GM18907 (cell line): ENCODE measurements around the gene CECR2.
"Not testable (repeated sequence)": the region's sequence is repeated elsewhere in the genome, so short reads cannot be mapped to it uniquely, and the experiment has no call there.

Experiments
- ATAC-seq: cut with Tn5 transposase; IDR thresholded peaks from one replicate; pipeline ENCODE4 v1.9.1; 2021; ENCODE audit warnings: mild to moderate bottlenecking, moderate library complexity; ENCODE audit not compliant: unreplicated experiment

Gene CECR2

DNA sequence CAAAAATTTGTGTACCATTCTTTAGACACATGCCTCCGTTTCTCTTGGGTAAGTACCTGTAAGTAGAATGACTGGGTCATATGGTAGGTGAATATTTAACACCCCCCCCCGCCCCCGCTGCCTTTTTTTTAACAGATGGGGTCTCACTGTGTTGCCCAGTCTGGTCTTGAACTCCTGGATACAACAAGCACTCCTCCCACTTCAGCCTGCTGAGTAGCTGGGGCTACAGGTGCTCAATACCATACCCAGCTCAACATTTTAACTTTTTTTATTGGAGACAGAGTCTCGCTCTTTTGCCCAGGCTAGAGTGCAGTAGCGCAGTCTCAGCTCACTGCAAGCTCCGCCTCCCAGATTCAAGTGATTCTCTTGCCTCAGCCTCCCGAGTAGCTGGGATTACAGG is 32.5 kb downstream of the CECR2 start:
- ATAC-seq, result no peak

DNA sequence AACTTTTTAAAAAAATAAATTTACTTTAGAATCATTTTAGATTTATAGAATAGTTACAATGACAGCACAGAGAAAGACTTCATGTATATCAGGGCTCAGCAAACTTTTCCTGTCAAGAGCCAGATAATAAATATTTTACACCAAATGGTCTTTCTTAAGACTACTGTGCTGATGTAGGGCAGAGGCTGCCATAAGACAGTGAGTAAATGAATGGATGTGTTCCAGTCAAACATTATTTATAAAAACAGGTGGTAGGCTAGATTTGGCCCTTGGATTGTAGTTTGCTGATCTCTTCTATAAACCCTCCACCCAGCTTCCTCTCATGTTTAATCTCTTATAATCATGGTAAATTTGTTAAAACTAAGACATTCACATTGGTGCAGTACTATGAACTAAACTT is 33.0 kb downstream of the CECR2 start:
- no peak for ATAC-seq

DNA sequence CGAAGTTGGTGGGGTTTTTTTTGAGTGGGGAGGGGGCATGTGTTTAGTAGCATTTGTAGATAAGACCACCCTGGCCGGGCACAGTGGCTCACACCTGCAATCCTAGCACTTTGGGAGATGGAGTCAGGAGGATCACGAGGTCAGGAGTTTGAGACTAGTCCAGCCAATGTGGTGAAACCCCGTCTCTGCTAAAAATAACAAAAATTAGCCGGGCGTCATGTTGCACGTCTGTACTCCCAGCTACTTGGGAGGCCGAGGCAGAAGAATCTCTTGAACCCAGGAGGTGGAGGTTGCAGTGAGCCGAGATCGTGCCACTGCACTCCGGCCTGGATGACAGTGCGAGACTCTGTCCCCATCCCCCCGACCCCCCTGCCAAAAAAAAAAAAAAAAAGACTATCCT is 34.6 kb downstream of the CECR2 start:
- ATAC-seq, result no peak

DNA sequence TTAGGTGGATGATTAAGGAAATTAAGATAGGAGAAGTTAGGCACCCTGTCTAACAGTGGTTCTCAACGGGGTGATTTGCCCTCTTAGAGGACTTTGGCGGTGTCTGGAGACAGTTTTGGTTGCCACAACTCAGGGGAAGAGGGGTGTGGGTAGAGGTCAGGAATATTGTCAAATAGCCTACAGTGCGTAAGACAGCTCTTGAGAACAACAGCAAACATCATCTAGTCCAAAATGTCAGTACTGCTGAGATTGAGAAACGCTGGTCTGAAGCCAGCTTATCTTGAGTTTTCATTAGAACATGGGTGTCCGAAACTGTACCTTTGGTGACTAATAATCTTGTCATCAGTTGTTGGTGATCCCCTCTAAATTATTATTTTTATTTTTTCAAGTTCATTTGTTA is 38.4 kb downstream of the CECR2 start:
- no peak for ATAC-seq

DNA sequence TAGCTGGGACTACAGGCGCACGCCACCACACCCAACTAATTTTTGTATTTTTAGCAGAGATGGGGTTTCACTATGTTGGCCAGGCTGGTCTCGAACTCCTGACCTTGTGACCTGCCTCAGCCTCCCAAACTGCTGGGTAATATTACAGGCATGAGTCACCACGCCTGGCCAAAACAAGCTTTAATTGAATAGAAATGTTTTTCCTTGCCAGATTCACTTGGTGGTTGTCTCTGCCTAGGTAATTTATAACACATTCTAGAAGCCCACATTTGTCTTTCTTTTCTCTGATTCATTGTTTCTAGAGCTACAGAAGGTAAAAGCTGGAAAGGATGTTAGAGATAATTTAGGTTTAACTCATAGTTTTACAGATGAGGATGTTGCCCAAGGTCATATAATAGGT is 41.3 kb downstream of the CECR2 start:
- no peak for ATAC-seq

DNA sequence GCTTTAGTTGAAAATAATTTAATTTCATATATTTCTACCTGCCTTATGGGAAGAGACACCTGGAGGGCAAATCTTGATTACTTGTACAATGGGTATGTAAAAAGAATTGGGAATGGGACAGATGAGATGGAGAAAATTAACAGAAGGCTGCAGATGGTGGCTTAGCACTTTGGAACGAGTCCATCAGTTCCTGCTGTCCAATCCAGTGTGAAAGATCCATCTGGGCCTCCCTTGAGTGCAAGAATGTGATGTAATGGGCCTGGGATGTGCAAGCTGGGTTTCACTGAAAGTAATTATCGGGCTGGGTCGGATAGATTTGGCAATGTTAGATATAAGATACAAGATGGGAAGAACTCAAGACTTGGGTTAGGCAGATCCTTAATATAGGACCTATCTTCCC is 42.0 kb downstream of the CECR2 start:
- no peak for ATAC-seq

DNA sequence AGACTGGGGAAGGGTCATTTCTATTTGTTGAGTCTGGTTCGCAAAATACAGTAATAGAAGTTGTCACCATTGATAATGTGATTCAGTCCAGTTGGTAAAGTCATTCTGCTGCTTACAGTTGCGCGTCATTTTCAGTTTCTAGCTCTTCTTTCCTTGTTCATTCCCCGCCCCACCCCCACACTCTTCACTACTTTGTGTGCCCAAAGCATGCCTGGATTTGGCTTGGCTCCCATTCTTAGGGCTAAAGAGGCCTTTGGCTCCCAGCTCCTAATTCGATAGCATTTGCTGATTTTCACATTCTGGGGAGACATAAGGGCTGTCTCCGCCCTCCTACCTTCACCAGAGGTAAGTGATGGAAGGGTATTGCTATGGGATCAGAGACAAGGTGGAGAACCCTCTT is 43.0 kb downstream of the CECR2 start:
- no peak for ATAC-seq

DNA sequence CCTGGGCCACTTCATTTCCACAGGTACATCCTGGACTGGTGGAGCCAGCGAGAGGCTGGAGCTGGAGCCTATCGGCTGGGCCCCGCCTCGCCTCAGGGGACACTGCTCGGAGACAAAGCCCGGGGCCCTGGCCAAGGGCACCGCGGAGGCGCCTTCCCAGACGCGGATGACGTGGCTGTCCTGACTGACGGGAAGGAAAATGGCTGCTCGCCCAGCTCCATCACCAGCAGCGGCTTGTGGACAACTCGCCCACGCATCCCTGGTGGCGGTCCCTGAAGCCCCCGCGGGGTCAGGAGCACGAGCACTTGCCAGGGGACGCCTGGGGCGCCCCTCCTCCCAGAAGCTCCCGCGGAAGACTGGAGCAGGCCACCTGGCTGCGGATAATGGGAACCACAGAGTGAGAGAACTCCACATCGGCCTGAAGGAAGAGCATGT is 49.6 kb downstream of the CECR2 start:
- ATAC-seq, result no peak

DNA sequence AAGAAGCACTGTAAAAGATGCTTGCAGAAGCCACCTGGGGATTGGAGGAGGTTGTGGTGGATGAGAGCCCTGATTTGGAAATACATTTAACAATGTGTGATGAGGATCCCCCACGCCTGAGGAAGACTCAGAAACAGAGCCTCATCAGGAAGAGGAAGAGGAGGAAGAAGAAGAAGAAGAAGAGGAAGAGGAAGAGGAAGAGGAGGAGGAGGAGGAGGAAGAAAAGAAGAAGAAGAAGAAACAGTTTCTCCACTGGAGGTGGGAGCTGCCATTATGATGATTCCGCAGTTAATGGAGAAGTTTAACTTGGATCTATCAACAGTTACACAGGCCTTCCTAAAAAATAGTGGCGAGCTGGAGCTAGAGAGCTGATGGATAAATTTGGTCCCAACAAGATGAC is 50.1 kb downstream of the CECR2 start:
- no peak for ATAC-seq

DNA sequence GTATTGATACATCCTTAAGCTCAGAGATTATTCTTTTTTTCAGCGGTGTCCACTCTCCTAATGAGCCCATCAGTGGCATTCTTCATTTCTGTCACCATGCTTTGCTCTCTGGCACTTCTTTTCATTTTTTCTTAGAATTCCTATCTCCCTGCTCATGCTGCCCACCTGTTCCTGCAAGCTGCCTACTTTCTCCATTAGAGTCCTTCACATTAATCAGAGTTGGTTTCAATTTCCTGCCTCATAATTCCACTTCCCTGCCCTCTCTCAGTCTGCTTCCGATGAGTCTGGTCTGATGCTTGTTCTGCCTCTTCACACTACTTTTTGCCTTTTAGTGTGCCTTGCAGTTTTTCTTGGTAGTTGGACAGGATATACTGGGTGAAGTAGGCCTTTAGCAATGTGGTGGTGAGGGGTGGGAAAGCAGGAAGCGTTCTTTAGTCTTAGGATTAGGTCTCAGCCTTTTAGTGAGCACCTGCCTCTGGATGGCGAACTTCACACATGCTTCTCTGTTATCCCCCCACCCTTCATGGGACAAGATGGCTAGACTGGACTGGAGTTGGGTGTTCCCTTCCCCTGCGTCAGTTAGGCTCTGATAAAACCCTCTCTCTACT is 53.6 kb downstream of the CECR2 start:
- ATAC-seq, result no peak

DNA sequence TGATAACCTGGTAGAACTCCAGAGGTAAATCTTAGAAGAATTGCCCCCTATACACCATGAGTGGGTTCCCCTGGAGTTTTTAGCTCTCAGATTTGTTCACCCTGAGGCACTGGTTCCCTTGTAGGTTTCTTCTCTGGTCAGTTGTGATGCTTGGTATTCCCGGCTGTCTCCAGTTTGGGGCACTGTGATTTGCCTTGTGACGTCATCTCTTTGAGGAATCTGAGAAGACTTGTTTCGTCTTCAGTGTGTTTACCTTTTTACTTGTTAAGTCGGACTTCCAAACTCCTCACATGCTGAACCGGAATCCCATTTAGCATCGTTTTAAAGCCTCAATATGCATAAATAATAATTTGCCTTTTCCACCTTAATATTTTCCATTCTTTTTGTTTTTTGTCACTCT is 54.4 kb downstream of the CECR2 start:
- ATAC-seq, result no peak

DNA sequence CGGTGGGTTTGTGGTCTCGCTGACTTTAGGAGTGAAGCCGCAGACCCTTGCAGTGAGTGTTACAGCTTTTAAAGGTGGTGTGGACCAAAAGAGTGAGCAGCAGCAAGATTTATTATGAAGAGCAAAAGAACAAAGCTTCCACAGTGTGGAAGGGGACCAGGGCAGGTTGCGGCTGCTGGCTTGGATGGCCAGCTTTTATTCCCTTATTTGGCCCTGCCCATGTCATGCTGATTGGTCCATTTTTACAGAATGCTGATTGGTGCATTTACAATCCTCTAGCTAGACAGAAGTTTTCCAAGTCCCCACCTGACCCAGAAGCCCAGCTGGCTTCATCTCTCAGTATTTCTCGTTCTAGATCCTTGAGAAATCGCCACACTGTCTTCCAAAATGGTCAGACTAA is 58.3 kb downstream of the CECR2 start:
- ATAC-seq, result not testable (repeated sequence)

DNA sequence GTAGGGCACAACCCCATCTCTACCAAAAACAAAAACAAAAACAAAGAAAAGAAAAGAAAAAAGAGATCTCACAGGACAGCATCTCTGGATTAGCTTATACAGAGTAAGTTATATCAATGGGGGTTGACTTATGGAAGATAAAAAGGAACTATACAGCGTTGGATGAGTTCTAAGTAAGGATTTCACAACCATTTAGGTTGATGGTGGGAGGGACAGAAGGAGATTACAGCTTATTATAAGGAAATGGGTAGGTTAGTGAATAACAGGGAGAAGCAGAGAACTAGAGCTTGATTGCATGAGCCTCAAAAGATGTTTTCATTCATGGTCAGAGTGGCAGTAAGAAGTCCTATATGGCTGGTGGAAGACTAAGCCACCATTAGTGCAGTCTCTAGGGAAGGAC is 60.3 kb downstream of the CECR2 start:
- no peak for ATAC-seq

DNA sequence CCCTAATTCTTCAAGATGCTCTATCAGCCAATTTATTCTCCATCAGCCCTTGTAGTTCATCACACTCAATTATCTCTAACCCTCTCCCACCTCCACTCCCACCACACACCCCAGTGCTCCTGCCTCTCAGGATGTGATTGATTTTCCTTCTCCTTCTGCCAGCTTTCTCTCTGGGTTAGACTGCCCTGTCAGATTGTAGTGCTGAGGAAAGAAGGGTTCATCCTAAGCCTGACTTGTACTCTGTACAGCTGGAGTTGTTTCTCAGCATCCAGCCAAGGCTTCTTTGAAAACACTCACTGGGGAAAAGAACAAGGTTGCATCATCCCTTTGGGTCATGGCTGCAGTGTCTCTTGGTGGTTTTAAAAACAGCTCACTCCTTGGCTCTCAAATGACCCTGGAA is 61.2 kb downstream of the CECR2 start:
- no peak for ATAC-seq

DNA sequence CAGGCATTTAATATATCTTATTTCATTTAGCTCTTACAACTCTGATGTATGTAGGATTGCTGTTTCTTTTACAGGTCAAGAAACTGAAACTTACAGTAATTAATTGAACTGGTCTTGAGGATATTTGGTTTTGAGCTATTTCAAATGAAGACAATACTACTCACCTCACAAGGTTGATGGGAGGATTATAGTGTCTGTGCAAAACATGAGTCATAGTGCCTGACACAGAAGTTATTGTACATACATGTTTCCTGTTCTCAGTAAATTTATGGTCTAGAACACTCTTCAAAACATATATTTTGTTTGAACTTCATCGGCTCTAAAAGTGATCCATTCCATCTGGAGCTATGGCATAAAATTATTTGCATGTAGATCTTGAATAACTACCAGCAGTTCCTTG is 61.9 kb downstream of the CECR2 start:
- no peak for ATAC-seq

DNA sequence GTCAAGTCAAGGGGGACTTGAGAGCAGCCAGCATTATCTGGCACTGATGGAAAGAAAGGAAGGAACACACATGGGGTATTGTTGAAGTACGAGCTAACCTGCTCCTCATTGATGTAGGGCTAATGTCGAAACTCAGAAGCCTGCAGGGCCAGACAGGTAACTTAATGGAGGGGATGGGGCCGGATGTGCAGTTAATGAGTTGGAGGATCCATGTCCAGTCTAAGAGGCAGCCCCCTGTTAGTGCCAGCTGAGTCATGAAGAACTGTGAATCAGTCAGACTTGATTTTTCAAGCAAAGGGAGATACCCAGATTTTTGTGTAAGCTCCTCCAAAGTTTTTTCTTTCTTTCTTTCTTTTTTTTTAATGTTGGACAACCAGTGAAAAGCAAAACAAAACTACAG is 65.6 kb downstream of the CECR2 start:
- ATAC-seq, result no peak

DNA sequence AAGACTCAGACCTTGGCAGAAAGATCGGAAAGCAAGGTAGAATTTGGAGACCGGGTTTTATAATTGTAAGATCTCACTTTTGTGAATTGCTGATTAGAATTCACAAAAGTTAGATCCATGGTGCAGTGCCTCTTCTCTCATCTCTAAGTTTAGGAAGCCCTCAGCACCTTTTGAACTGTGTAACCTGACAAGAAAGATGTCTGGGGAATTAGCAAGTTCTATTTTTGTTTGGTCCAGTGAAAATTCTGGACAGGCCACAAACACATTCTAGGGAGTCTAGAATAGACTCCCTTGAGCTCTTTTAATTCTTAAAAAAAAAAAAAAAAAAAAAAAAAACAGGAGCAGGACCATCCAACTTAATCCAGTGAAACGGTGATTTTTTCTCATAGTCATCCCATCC is 66.1 kb downstream of the CECR2 start:
- no peak for ATAC-seq

DNA sequence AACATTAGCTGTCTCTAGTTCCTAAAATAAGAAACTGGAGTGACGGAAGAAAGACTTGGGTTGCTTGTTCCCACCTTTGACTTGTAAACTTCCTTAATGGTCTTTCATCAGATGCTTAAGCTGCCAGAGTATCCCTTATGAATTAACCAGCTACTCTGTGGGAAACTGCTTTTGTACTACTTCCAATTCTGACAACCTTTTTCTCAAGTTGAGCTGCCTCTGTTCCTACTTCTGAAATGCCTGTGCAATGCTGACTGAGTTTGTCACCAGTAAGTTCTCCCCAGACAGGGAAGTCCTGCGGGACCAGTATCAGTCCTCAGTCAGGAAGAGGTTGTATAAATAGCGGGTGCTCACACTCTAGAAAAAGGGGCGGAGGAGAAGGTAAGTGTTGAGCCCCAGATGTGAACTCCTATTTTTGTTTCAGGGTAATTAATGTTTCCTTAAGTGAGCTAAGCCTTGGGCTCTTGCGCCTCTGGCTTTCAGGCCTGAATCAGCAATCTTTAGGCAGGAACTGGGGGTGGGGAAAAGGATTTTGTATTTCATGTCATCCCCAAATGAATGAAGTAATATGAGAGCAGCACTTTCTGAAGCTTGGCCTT is 67.2 kb downstream of the CECR2 start:
- ATAC-seq, result peak; percentile 64

DNA sequence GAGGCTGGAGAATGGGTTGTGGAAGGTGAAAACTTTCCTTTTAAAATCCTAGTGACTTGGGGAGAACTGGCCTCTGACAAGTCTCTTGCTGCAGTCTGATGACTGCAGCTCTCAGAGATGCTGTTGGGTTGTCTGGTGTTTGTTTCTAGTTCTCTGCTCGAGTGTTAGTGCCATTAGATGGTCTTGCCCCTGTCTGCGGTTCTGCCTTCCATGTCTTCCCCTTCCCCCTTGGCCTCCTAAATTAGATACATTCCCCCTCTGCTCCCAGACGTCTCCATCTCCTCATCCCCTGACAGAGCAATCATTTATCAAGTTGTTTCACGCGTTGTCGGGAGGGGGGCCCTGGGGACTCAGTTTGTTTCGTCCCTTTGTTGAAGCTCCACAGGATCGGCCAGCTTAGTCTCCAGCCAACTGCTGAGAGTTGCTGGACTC is 67.7 kb downstream of the CECR2 start:
- no peak for ATAC-seq

DNA sequence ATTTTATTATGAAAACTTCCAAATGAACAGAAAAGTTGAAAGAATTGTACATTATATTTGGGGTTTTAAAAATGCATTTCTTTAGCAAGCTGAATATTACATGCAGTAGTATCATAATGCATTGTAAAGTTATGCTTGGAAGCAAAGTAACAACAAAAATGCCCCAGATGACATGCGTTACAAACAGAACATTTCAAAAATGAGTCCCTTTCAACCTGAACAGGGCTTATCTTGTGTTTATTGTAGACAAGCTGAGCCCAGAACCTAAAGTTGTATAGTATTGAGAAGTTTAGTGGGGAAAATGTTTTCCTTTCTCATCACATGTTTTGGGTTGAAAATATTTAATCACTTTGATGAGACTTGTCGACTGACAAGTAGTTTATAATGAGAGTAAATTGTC is 68.8 kb downstream of the CECR2 start:
- no peak for ATAC-seq

DNA sequence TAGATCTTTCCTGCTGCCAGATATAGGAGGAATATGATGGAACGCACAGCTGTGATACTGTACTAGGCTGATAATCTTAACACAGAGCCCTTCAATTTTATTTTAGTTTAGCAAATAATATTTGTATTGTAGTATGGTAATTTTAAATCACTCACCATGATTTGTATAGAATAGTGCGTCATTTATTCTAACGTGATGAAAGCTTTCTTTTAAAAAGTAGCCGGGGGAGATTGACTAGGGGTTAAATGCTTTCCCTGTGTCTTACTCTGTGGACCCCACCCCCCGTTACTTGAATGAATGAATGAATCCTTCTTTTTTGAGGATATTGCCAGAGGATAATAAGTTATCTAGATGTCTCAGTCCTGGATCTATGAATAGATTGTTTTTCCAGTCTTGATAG is 72.1 kb downstream of the CECR2 start:
- ATAC-seq, result no peak

DNA sequence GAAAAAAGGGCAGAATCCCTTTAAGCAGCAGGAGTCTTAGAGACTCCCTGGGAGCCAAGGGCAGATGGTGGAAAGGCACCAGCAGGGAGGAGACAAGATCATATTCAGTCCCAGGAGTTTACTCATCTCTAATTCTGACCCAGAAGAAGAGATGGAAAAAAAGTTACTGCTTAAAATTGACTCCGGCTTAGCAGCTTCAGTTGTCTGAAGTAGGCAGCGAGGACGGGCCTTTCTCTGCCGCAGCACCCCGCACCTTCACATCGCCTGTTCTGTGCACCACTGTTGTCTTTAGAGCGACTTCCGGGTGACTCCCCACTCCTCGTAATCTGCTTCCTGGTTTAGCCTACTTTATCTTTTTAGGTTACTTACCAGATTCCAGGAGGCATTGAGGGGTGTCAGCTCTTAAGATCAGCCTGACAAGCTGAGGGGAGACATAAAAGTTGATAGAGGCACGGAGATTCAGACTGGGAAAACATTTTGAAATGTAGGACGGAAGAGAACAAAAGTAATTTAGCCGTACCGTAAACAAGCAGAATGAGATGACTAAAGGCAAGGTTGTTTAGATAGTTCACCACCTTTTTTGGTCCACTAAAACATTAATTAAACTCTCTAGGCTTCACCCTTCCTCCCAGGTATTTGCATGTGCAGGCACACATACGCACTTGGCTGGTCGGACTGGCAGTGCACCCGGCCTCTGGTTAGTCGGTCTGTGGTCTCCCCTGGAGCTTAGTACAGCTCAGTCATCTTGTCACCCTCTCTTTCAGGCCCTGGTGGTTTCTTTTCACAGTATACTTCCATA is 74.3 kb downstream of the CECR2 start:
- no peak for ATAC-seq

DNA sequence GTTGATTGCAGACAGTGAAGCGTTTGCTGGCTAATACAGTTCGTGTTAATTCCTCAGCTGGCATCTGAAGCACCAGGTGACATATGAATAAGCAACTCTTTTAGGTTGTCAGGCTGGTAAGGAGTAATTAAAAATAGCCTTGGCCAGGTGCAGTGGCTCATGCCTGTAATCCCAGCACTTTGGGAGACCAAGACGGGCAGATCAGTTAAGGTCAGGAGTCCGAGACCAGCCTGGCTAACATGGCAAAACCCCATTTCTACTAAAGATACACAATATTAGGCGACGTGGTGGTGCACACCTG is 74.9 kb downstream of the CECR2 start:
- ATAC-seq, result no peak
